Measurements from ENCODE around the gene ZNF423.

- no peak for TF ChIP-seq YY1 (IDR thresholded peaks at IDR 0.05; ENCODE audit: low read depth)
- TF ChIP-seq USF2 (IDR thresholded peaks at IDR 0.05; ENCODE audit: borderline replicate concordance, low read depth, low read length), result no peak
- no peak for TF ChIP-seq CTCF (IDR thresholded peaks at IDR 0.05)
- TF ChIP-seq TAF1 (IDR thresholded peaks at IDR 0.05; ENCODE audit: borderline replicate concordance, low read depth, low read length), result no peak
These were observed 107.6 kb downstream of the ZNF423 start for GRCh38 chr16:49748322-49748721.
